AG04450 (cell line): ENCODE results near the gene CLCN2. TPM values are rescaled to one million over a fixed set of nuclear protein-coding genes. Genes with fewer than 3 reads are reported as not detected.

Experiments used
- CTCF ChIA-PET: fragments of 300-600, 350-600 bp; formaldehyde crosslinking; extraction: SDS; loops from one replicate; lab custom pipeline; 2022; ENCODE audit warnings: antibody characterized with exemption, inconsistent platforms; lab: Charles Lee
- POLR2A ChIA-PET: fragments of 350-600 bp; formaldehyde crosslinking; extraction: SDS; loops from one replicate; lab custom pipeline; 2021; ENCODE audit warnings: antibody characterized with exemption, inconsistent platforms; lab: Yijun Ruan, JAX
- DNase-seq: peaks from one replicate; pipeline ENCODE4 v3.0.0-alpha.2; 2011; ENCODE audit warnings: low read depth, low spot score
- H3K27ac ChIP-seq: one replicate; pipeline ENCODE4 v1.5.1; 2012; ENCODE audit warnings: low read depth, low read length, control low read depth
- H3K27me3 ChIP-seq: one replicate; pipeline ENCODE4 v1.6.0; 2012; ENCODE audit warnings: low read length; ENCODE audit not compliant: control insufficient read depth, insufficient read depth
- H3K4me3 ChIP-seq: 2 replicates; pipeline ENCODE4 v1.5.1; 2011; ENCODE audit warnings: mild to moderate bottlenecking, low read depth, low read length, control low read depth
- H3K9me3 ChIP-seq: 2 replicates; pipeline ENCODE4 v1.5.1; 2012; ENCODE audit warnings: low read length; ENCODE audit not compliant: control insufficient read depth, insufficient read depth
- polyA minus RNA-seq: library from RNA; depleted of rRNA, polyadenylated mRNA; stranded (reverse); fragments of >200 nt; gene quantifications from 2 replicates; pipeline ENCODE4 v1.2.3, GENCODE V29; 2011; rRNA and poly(A)+ RNA removed
- polyA plus RNA-seq: library from polyadenylated mRNA; depleted of rRNA; stranded (reverse); fragments of >200 nt; gene quantifications from 2 replicates; pipeline ENCODE4 v1.2.3, GENCODE V29; 2011; rRNA removed
- TF ChIP-seq, protein P1 (sequence below): IDR thresholded peaks from 2 replicates; pipeline ENCODE4 v1.5.1; 2011; ENCODE audit warnings: low read depth, low read length, control low read depth, inconsistent platforms

The CLCN2 gene
- polyA plus RNA-seq = 1.7 and 2.1 TPM in 2 replicates
- polyA minus RNA-seq = 6.6 and 7.0 TPM in 2 replicates

DNA sequence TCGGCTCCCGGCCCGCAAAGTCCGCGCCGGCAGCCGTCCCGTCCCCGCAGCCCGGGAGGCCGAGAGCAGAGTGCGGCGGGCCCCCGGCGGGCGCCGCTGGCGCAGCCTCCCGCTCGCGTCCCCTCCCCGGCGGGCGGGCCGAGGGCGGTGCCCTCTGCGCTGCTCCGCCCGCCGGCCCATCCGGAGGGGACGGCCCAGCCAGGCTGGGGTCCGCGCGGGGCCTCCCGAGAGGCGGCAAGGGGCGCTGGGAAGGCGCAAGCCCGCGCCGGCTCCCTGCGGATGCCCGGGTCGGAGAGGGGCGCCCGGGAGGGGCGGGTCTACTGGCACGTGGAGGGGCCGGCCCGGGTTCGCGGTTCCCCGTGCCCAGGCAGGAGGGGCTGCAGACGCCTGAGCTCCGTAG lies at the start of gene CLCN2, which contains the start of gene POLR2H:
TSS of gene CLCN2 (minus strand) at position 74 of the 400 bp plus-strand sequence. CDS start 126 bp downstream, outside the sequence.
TSS of gene POLR2H (plus strand) at position 179 of the 400 bp plus-strand sequence. CDS start 1,783 bp downstream, outside the sequence.
- Histone ChIP-seq H3K27ac (peak within 1 kb of the TSS; percentile 73), H3K4me3 (peak within 1 kb of the TSS; percentile 81), H3K9me3 (no peaks in the 10 kb centered on the region), H3K27me3 (no peaks in the 10 kb centered on the region)
- ChIA-PET CTCF (interaction anchor here (1.6 to 1.8 kb wide), 2 partner anchors 8 to 10 kb away, joined by 6 to 12 read pairs; no protein-coding TSS in a partner anchor), POLR2A (interaction anchor here (0.7 to 1.3 kb wide), 3 partner anchors 46 to 1649 kb away, joined by 3 to 4 read pairs (median 4); no protein-coding TSS in a partner anchor)
- TF ChIP-seq, protein P1, sequence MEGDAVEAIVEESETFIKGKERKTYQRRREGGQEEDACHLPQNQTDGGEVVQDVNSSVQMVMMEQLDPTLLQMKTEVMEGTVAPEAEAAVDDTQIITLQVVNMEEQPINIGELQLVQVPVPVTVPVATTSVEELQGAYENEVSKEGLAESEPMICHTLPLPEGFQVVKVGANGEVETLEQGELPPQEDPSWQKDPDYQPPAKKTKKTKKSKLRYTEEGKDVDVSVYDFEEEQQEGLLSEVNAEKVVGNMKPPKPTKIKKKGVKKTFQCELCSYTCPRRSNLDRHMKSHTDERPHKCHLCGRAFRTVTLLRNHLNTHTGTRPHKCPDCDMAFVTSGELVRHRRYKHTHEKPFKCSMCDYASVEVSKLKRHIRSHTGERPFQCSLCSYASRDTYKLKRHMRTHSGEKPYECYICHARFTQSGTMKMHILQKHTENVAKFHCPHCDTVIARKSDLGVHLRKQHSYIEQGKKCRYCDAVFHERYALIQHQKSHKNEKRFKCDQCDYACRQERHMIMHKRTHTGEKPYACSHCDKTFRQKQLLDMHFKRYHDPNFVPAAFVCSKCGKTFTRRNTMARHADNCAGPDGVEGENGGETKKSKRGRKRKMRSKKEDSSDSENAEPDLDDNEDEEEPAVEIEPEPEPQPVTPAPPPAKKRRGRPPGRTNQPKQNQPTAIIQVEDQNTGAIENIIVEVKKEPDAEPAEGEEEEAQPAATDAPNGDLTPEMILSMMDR = no peak
- no peak for DNase-seq

DNA sequence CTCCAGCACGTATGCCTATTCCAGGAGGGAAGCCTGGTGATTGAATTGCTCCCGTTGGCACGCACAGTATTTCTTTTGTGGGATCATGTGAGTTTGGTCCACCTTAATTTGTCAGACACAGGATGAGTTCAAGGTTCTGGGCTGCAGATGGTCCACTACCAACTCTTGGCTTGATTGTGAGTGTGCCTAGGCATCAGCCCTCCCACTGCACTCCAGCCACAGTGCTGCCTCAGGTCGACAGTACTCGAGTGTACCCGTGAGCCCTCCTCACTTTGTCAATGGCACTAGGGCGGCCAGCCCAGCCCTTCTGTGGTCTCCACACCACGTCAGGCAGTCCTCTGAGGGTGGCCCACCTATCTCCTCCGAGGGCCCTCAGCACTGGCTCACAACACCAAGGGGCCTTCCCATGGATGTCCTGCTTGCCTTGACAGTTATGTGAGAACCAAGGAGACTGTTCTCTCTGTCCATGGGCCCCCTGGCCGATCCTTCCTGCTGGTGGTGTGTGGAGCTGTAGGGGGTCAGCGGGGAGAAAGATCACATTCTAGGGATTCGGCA lies 48.6 kb upstream of the CLCN2 start:
- ChIA-PET CTCF (interaction anchor here (0.7 kb wide), 1 partner anchor 340 kb away, joined by 3 read pairs; no protein-coding TSS in a partner anchor), POLR2A (no interaction called here)
- H3K4me3 ChIP-seq = no peak overlapping the region
- no peak for DNase-seq
- H3K9me3 ChIP-seq = no peaks in the 10 kb centered on the region
- TF ChIP-seq, protein P1 = no peak
- H3K27me3 ChIP-seq = peaks cover 22% of the 10 kb centered on the region
- H3K27ac ChIP-seq = no peak overlapping the region

- CTCF ChIA-PET = interaction anchor here (0.5 to 0.7 kb wide), 2 partner anchors 123 to 340 kb away, joined by 3 to 4 read pairs; no protein-coding TSS in a partner anchor
- POLR2A ChIA-PET = no interaction called here
- H3K27ac ChIP-seq = no peak overlapping the region
- H3K9me3 ChIP-seq = no peaks in the 10 kb centered on the region
- H3K27me3 ChIP-seq = peaks cover 23% of the 10 kb centered on the region
- no peak for DNase-seq
- no peak overlapping the region for H3K4me3 ChIP-seq
- TF ChIP-seq, protein P1 = no peak
These were observed 48.0 kb upstream of the CLCN2 start for GRCh38 chr3:184409331-184409926.

DNA sequence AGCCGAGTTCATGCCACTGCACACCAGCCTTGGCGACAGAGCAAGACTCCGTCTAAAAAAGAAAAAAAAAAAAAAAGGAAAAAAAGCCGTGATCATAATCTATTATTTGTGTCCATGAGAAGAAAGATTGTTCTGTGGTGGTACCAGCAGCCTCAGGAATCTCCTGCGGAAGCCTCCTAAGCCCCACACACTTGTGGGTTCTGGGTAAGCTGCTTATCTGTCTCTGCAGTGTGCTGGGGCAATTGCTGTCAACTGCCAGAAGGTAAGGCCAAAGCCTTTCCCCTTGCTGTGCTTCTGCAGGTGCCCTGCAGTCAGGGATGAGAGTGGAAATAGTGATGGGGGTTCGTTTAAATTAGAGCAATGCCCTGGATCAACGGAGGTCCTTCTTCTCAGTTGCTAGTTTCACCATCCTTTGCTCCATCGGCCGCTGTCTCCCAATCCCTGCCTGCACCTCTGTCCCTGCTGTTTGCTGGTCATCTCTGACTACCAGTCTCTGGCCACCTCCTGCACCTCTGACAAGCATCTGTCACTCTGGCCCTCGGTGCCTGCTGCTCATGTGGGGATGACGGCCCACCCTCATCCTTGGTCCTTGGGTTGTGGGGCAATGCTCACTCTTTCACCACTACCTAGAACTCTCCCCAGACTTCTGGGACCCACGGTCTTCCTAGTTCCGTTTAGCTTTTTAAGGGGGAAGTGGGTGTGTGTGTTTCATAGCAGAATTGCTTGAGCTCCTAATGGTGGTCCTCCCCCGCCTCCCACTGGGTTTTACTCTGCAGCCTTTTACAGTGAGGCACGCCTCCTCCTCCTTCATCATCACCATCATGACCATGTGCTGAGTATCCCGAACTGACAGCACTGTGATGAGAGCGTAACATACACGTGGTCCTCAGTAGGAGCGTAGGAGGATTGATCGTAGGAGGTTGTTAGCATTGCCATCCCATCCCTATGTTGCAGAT lies 43.9 kb upstream of the CLCN2 start:
- peaks cover 26% of the 10 kb centered on the region for H3K27me3 ChIP-seq
- no peak overlapping the region for H3K4me3 ChIP-seq
- H3K9me3 ChIP-seq = no peaks in the 10 kb centered on the region
- ChIA-PET POLR2A (no interaction called here), CTCF (interaction anchor here (2.1 kb wide), 1 partner anchor 34 kb away, joined by 14 read pairs; no protein-coding TSS in a partner anchor)
- H3K27ac ChIP-seq = no peak overlapping the region
- TF ChIP-seq, protein P1 = no peak
- DNase-seq = no peak
